Activated CD8-positive, alpha-beta memory T cell treated with anti-CD3 and anti-CD28 coated beads, Interleukin-2, amount 10 ng/mL, durations not matched to agents 7 days and 5 days (primary cell): ENCODE data around the gene PSMA2. TPM values are rescaled to one million over a fixed set of nuclear protein-coding genes. Genes with fewer than 3 reads are reported as not detected.
A peak's percentile ranks its signal among the peaks of the same experiment; 100 is the strongest.
"Not testable (repeated sequence)": the region's sequence is repeated elsewhere in the genome, so short reads cannot be mapped to it uniquely, and the experiment has no call there.

ENCODE experiments used
- ATAC-seq: fragments of 150-1000 bp; cut with Tn5 transposase; one replicate; pipeline ENCODE4 v1.10.0; 2021; ENCODE audit warnings: moderate library complexity
- CTCF ChIA-PET: fragments of 350-600 bp; sonication (Branson Sonifier 250); formaldehyde crosslinking; loops from one replicate; lab custom pipeline; 2021; ENCODE audit warnings: antibody characterized with exemption; lab: Charles Lee
- DNase-seq: peaks from one replicate; pipeline ENCODE4 v3.0.0-alpha.2; 2020
- H3K27ac Mint-ChIP-seq: one replicate; pipeline ENCODE4 v1.8.0; 2021; ENCODE audit warnings: mild to moderate bottlenecking, mixed read lengths
- H3K27me3 Mint-ChIP-seq: one replicate; pipeline ENCODE4 v1.8.0; 2021; ENCODE audit warnings: mixed read lengths
- H3K36me3 Mint-ChIP-seq: one replicate; pipeline ENCODE4 v1.8.0; 2021; ENCODE audit warnings: mild to moderate bottlenecking, mixed read lengths
- H3K4me1 Mint-ChIP-seq: one replicate; pipeline ENCODE4 v1.8.0; 2021; ENCODE audit warnings: mixed read lengths
- H3K4me3 Mint-ChIP-seq: one replicate; pipeline ENCODE4 v1.8.0; 2021; ENCODE audit warnings: mild to moderate bottlenecking, moderate library complexity, mixed read lengths
- H3K9me3 Mint-ChIP-seq: one replicate; pipeline ENCODE4 v1.8.0; 2022; ENCODE audit warnings: low read depth, mixed read lengths
- total RNA-seq, 2 experiments: library from RNA; stranded (reverse); gene quantifications; one replicate each; pipeline ENCODE4 v1.2.3, GENCODE V29; 2021

The PSMA2 gene
- total RNA-seq, 2 experiments from 2014 or later: 135 to 158 TPM

DNA sequence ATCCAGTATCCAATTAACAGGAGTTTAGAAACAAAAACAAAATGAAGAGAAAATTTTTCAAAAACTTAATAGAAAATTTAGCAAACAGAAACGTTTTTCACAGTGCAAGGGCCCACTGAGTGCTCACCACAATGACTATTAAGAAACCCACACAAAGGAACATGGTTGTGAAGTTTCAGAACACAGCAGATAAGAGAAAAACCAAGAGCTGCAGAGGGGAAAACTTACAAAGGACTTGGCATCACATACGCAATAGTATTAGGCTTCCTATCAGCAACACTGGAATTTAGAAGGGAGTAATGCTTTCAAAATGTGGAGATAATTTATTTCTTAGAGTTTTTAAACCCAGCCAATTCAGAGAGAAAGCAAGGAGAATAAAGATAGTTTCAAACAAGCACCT, 18.4 kb downstream of the PSMA2 start:
- no peak for ATAC-seq
- peak overlapping the region; percentile 85 for H3K27ac Mint-ChIP-seq
- CTCF ChIA-PET: interaction anchor here (0.7 to 1.2 kb wide), 3 partner anchors 15 to 18 kb away, joined by 3 to 5 read pairs (median 4); partner anchors contain the start of genes MRPL32 and PSMA2
- no peaks in the 10 kb centered on the region for H3K9me3 Mint-ChIP-seq
- DNase-seq: no peak
- H3K4me1 Mint-ChIP-seq: peaks cover 53% of the 10 kb centered on the region
- H3K36me3 Mint-ChIP-seq: peaks cover 56% of the 10 kb centered on the region
- no peak overlapping the region for H3K4me3 Mint-ChIP-seq
- H3K27me3 Mint-ChIP-seq: no peaks in the 10 kb centered on the region

- peak within 1 kb of the TSS; percentile 93 for H3K4me3 Mint-ChIP-seq
- peaks cover 60% of the 10 kb centered on the region for H3K4me1 Mint-ChIP-seq
- CTCF ChIA-PET: interaction anchor here (0.9 to 1.2 kb wide), 3 partner anchors 20 to 29 kb away, joined by 3 to 6 read pairs (median 3); partner anchors contain the start of genes MRPL32 and PSMA2
- DNase-seq (peak; percentile 97), ATAC-seq (peak; percentile 96)
- no peaks in the 10 kb centered on the region for H3K9me3 Mint-ChIP-seq
- H3K36me3 Mint-ChIP-seq: peaks cover 45% of the 10 kb centered on the region
- no peaks in the 10 kb centered on the region for H3K27me3 Mint-ChIP-seq
- peak within 1 kb of the TSS; percentile 89 for H3K27ac Mint-ChIP-seq
Measured at GRCh38 chr7:42911454-42912447, 20.2 kb downstream of the PSMA2 start, which contains the start of gene C7orf25. Gene C7orf25, minus strand, starts transcription at chr7:42912070. Its CDS starts 1,170 bp downstream, at chr7:42910900.

DNA sequence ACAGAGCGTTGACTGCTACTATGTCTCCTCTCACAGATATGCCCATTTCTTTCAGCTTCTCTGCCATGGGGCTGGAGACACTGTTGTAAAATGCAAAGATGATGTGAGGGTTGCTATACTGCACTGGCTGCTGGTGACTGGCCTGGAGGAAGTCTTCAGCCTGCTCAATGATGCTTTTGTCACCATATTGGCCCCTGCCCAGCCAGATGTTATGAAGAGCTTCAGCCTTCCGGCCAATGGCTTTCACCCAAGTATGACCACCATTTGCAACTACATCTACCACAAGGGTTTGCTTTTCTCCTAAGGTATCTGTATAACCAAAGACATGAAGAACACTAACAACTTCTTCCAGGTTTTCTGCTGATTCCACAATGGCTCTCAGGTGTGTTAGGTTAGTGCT, 21.7 kb downstream of the PSMA2 start:
- Mint-ChIP-seq H3K27me3 (no peaks in the 10 kb centered on the region), H3K9me3 (no peaks in the 10 kb centered on the region), H3K36me3 (peaks cover 35% of the 10 kb centered on the region), H3K4me1 (peaks cover 51% of the 10 kb centered on the region), H3K4me3 (no peak overlapping the region), H3K27ac (no peak overlapping the region)
- CTCF ChIA-PET: interaction anchor here (0.6 to 2.0 kb wide), 5 partner anchors 10 to 464 kb away, joined by 3 to 7 read pairs (median 3); no protein-coding TSS in a partner anchor
- no peak for DNase-seq
- no peak for ATAC-seq

- ATAC-seq (no peak), DNase-seq (no peak)
- Mint-ChIP-seq H3K9me3 (no peaks in the 10 kb centered on the region), H3K36me3 (peaks cover 21% of the 10 kb centered on the region), H3K27ac (no peak overlapping the region), H3K27me3 (no peaks in the 10 kb centered on the region), H3K4me1 (peaks cover 21% of the 10 kb centered on the region), H3K4me3 (no peak overlapping the region)
- CTCF ChIA-PET: no interaction called here
Measured at GRCh38 chr7:42907316-42907715, 24.7 kb downstream of the PSMA2 start.

GRCh38 chr7:42906181-42906580, 25.8 kb downstream of the PSMA2 start:
- CTCF ChIA-PET: interaction anchor here (0.8 kb wide), 1 partner anchor 35 kb away, joined by 3 read pairs; no protein-coding TSS in a partner anchor
- Mint-ChIP-seq H3K4me1 (peaks cover 14% of the 10 kb centered on the region), H3K9me3 (no peaks in the 10 kb centered on the region), H3K4me3 (no peak overlapping the region), H3K27me3 (peaks cover 4% of the 10 kb centered on the region), H3K36me3 (peaks cover 17% of the 10 kb centered on the region), H3K27ac (no peak overlapping the region)
- ATAC-seq: no peak
- no peak for DNase-seq

DNA sequence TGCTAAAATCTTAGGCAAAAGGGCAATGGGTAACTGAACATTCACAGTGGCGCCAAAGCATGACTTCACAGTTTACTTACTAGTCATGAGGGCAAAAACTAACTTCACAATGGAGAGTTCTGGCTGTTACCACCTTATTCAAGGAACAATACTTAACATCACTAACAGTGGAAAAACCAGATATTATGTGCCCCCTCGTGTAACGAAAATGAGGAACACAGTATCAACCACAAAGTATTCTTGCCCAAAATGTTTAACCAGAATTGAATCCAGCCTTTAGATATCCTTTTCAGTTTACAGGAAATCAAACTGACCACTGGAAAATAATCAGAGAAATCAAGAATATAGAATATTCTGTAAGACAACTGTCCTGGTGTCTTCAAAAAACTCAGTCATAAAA, 29.6 kb downstream of the PSMA2 start:
- ATAC-seq: no peak
- CTCF ChIA-PET: no interaction called here
- Mint-ChIP-seq H3K9me3 (no peaks in the 10 kb centered on the region), H3K27ac (no peak overlapping the region), H3K36me3 (no peaks in the 10 kb centered on the region), H3K4me1 (no peaks in the 10 kb centered on the region), H3K27me3 (peaks cover 13% of the 10 kb centered on the region), H3K4me3 (no peak overlapping the region)
- DNase-seq: no peak

- CTCF ChIA-PET: interaction anchor here (1.7 kb wide), 1 partner anchor 10 kb away, joined by 5 read pairs; no protein-coding TSS in a partner anchor
- no peak for ATAC-seq
- DNase-seq: no peak
- Mint-ChIP-seq H3K36me3 (peaks cover 2% of the 10 kb centered on the region), H3K4me3 (no peak overlapping the region), H3K4me1 (no peaks in the 10 kb centered on the region), H3K9me3 (no peaks in the 10 kb centered on the region), H3K27ac (no peak overlapping the region), H3K27me3 (peaks cover 21% of the 10 kb centered on the region)
Measured at GRCh38 chr7:42900842-42901241, 31.1 kb downstream of the PSMA2 start.

GRCh38 chr7:42893346-42894240, 38.4 kb downstream of the PSMA2 start:
- ATAC-seq (no peak), DNase-seq (no peak)
- Mint-ChIP-seq H3K27ac (no peak overlapping the region), H3K4me1 (peaks cover 5% of the 10 kb centered on the region), H3K27me3 (peaks cover 19% of the 10 kb centered on the region), H3K36me3 (peaks cover 2% of the 10 kb centered on the region), H3K4me3 (no peak overlapping the region), H3K9me3 (no peaks in the 10 kb centered on the region)
- CTCF ChIA-PET: interaction anchor here (0.6 to 0.8 kb wide), 2 partner anchors 17 to 70 kb away, joined by 3 to 4 read pairs; no protein-coding TSS in a partner anchor

GRCh38 chr7:42886893-42887505, 45.0 kb downstream of the PSMA2 start:
- DNase-seq (no peak), ATAC-seq (no peak)
- Mint-ChIP-seq H3K27ac (no peak overlapping the region), H3K36me3 (no peaks in the 10 kb centered on the region), H3K27me3 (peaks cover 30% of the 10 kb centered on the region), H3K4me3 (peak overlapping the region; percentile 72), H3K4me1 (peaks cover 16% of the 10 kb centered on the region), H3K9me3 (no peaks in the 10 kb centered on the region)
- CTCF ChIA-PET: interaction anchor here (0.5 to 1.4 kb wide), 4 partner anchors 11 to 951 kb away, joined by 3 to 7 read pairs (median 4); no protein-coding TSS in a partner anchor

DNA sequence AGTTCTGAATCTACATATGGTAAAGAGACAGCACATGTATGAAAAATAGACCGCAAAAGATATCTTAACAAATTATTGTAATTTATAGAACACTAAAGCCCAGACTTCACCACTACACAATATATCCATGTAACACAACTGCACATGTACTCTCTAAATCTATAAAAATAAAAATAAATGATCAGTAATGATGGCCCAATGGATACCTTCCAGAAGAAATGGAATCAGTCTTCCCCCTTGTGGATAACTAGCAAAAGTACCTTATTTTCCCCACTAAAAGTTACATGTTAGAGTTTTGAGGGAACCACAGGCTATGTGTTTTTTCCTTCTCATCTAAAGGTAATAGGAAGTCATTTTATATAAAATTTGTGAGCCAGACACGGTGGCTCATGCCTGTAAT, 45.8 kb downstream of the PSMA2 start:
- Mint-ChIP-seq H3K27ac (no peak overlapping the region), H3K4me3 (no peak overlapping the region), H3K9me3 (no peaks in the 10 kb centered on the region), H3K27me3 (peaks cover 30% of the 10 kb centered on the region), H3K4me1 (peaks cover 16% of the 10 kb centered on the region), H3K36me3 (no peaks in the 10 kb centered on the region)
- no peak for DNase-seq
- no peak for ATAC-seq
- CTCF ChIA-PET: no interaction called here

DNA sequence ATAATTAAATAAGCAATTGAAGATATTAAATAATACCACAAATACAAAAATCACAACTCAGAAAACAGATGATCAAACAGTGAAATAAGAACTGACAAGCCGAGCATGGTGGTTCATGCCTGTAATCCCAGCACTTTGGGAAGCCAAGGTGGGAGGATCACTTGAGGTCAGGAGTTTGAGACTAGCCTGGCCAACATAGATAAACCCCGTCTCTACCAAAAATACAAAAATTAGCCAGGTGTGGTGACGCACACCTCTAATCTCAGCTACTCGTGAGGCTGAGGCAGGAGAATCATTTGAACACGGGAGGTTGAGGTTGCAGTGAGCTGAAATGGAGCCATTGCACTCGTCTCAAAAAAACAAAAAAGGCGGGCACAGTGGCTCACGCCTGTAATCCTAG, 46.8 kb downstream of the PSMA2 start:
- CTCF ChIA-PET, H3K36me3 Mint-ChIP-seq, H3K27ac Mint-ChIP-seq, DNase-seq, H3K4me3 Mint-ChIP-seq, H3K9me3 Mint-ChIP-seq, ATAC-seq: not testable (repeated sequence)
- H3K4me1 Mint-ChIP-seq: peaks cover 16% of the 10 kb centered on the region
- H3K27me3 Mint-ChIP-seq: peaks cover 30% of the 10 kb centered on the region

DNA sequence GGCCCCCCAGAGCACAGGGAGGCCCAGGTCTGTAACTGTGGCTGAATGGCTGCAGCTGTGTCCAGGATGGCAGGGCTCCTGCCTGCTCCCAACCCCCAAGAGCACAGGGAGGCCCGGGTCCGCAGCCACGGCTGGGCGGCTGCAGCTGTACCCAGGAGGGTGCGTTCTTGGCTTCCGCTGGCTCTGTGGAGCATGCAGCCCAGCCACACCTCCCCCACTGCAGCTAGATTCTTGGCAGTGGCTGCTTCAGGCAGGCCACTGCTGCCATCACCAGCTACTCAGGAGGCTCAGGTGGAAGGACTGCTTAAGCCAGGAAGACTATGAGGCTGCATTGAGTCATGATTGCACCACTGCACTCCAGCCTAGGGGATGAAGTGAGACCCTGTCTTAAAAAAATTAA, 48.0 kb downstream of the PSMA2 start:
- no peak overlapping the region for H3K27ac Mint-ChIP-seq
- H3K4me1 Mint-ChIP-seq: peaks cover 13% of the 10 kb centered on the region
- no peak for ATAC-seq
- no peaks in the 10 kb centered on the region for H3K36me3 Mint-ChIP-seq
- DNase-seq: no peak
- no peaks in the 10 kb centered on the region for H3K9me3 Mint-ChIP-seq
- H3K27me3 Mint-ChIP-seq: peaks cover 27% of the 10 kb centered on the region
- CTCF ChIA-PET: no interaction called here
- H3K4me3 Mint-ChIP-seq: no peak overlapping the region
